Measurements from ENCODE around the gene TMEM41A.

TMEM41A gene

GRCh38 chr3:185530856-185531255 is 32.0 kb upstream of the TMEM41A start:
- no peak overlapping the region for H3K4me2 ChIP-seq (ENCODE audit: low read length)
- no peak for TF ChIP-seq CTCF (IDR thresholded peaks at IDR 0.05; ENCODE audit: low read length)
- no peak for TF ChIP-seq EZH2 (IDR thresholded peaks at IDR 0.05; ENCODE audit: borderline replicate concordance, low read length)
- no peaks in the 10 kb centered on the region for H3F3A ChIP-seq (ENCODE audit: insufficient read depth, low read length)
- no peak overlapping the region for H3K9ac ChIP-seq (ENCODE audit: low read length)
- no peak overlapping the region for H3K4me3 ChIP-seq (ENCODE audit: low read depth, low read length, poor library complexity, severe bottlenecking)
- no peaks in the 10 kb centered on the region for H3K79me2 ChIP-seq (ENCODE audit: insufficient read depth, low read length)
- no peaks in the 10 kb centered on the region; the same call in 1 of the 2 replicates for H3K27me3 ChIP-seq (ENCODE audit: insufficient read depth, low read length)
- no peaks in the 10 kb centered on the region for H3K9me2 ChIP-seq (ENCODE audit: low read depth, low read length)
- H3K9me3 ChIP-seq (ENCODE audit: low read length), result no peaks in the 10 kb centered on the region
- H3K27ac ChIP-seq (ENCODE audit: low read depth, low read length, poor library complexity, severe bottlenecking), result no peak overlapping the region
- no peaks in the 10 kb centered on the region for H3K4me1 ChIP-seq (ENCODE audit: insufficient read depth, low read length, severe bottlenecking)
- no peaks in the 10 kb centered on the region for H4K20me1 ChIP-seq (ENCODE audit: insufficient read depth, low read length)
- no peak overlapping the region for H2AFZ ChIP-seq (ENCODE audit: low read length)
- H3K36me3 ChIP-seq (ENCODE audit: insufficient read depth, low read length), result no peaks in the 10 kb centered on the region

GRCh38 chr3:185528532-185528931 is 29.7 kb upstream of the TMEM41A start:
- TF ChIP-seq EZH2 (IDR thresholded peaks at IDR 0.05; ENCODE audit: borderline replicate concordance, low read length) (no peak), CTCF (IDR thresholded peaks at IDR 0.05; ENCODE audit: low read length) (no peak)
- Histone ChIP-seq H3K4me2 (ENCODE audit: low read length) (no peak overlapping the region), H3K9me3 (ENCODE audit: low read length) (no peaks in the 10 kb centered on the region), H3K27ac (ENCODE audit: low read depth, low read length, poor library complexity, severe bottlenecking) (no peak overlapping the region), H2AFZ (ENCODE audit: low read length) (no peak overlapping the region), H4K20me1 (ENCODE audit: insufficient read depth, low read length) (no peaks in the 10 kb centered on the region), H3K36me3 (ENCODE audit: insufficient read depth, low read length) (no peaks in the 10 kb centered on the region), H3F3A (ENCODE audit: insufficient read depth, low read length) (no peaks in the 10 kb centered on the region), H3K79me2 (ENCODE audit: insufficient read depth, low read length) (no peaks in the 10 kb centered on the region), H3K9me2 (ENCODE audit: low read depth, low read length) (no peaks in the 10 kb centered on the region), H3K4me3 (ENCODE audit: low read depth, low read length, poor library complexity, severe bottlenecking) (no peak overlapping the region), H3K27me3 (ENCODE audit: insufficient read depth, low read length) (no peaks in the 10 kb centered on the region), H3K9ac (ENCODE audit: low read length) (no peak overlapping the region), H3K4me1 (ENCODE audit: insufficient read depth, low read length, severe bottlenecking) (no peaks in the 10 kb centered on the region)

DNA sequence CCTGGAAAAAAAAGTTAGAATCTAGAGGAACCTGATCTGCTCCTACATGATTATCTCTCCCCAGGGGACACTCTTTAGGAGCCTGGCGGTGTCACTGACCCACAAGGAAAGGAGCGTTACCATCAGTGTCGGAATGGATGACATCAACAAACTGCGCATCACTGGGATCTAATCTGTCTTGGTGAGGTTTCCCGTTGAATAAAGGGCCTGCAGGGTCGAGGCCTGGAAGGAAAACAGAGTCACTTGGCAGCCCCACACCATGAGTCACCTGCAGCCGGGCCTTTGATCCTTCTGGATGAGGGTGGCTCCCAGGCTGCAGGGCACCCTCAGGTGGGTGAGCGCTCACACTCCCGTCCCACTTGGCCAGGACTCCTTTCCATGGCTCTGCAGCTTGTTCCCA is 28.5 kb upstream of the TMEM41A start:
- Histone ChIP-seq H3K9me2 (ENCODE audit: low read depth, low read length) (no peaks in the 10 kb centered on the region), H4K20me1 (ENCODE audit: insufficient read depth, low read length) (no peaks in the 10 kb centered on the region; the same call in 1 of the 2 replicates), H2AFZ (ENCODE audit: low read length) (no peak overlapping the region), H3K27ac (ENCODE audit: low read depth, low read length, poor library complexity, severe bottlenecking) (no peak overlapping the region), H3K9me3 (ENCODE audit: low read length) (no peaks in the 10 kb centered on the region), H3K36me3 (ENCODE audit: insufficient read depth, low read length) (no peaks in the 10 kb centered on the region), H3K4me2 (ENCODE audit: low read length) (no peak overlapping the region), H3K4me3 (ENCODE audit: low read depth, low read length, poor library complexity, severe bottlenecking) (no peak overlapping the region), H3K9ac (ENCODE audit: low read length) (no peak overlapping the region), H3K4me1 (ENCODE audit: insufficient read depth, low read length, severe bottlenecking) (no peaks in the 10 kb centered on the region), H3K79me2 (ENCODE audit: insufficient read depth, low read length) (no peaks in the 10 kb centered on the region), H3K27me3 (ENCODE audit: insufficient read depth, low read length) (no peaks in the 10 kb centered on the region), H3F3A (ENCODE audit: insufficient read depth, low read length) (no peaks in the 10 kb centered on the region)
- TF ChIP-seq EZH2 (IDR thresholded peaks at IDR 0.05; ENCODE audit: borderline replicate concordance, low read length), result no peak
- no peak for TF ChIP-seq CTCF (IDR thresholded peaks at IDR 0.05; ENCODE audit: low read length)

All from OCI-LY1 (cell line).